Endothelial cell of umbilical vein (primary cell): ENCODE measurements around the gene COQ7. TPM values are rescaled to one million over a fixed set of nuclear protein-coding genes. Genes with fewer than 3 reads are reported as not detected.

Experiments
- BruUV-seq: library from RNA; stranded (reverse); fragments of 400-500 nt; replicated peaks from 2 replicates; lab custom pipeline; 2021; lab: Mats Ljungman, UMichigan
- CTCF ChIA-PET: fragments of 300-600, 350-600 bp; sonication (Branson Sonifier 250); formaldehyde crosslinking; loops from one replicate; lab custom pipeline; 2021; ENCODE audit warnings: antibody characterized with exemption, inconsistent platforms; lab: Charles Lee
- POLR2A ChIA-PET: fragments of 300-600, 350-600 bp; sonication (Branson Sonifier 250); formaldehyde crosslinking; loops from one replicate; lab custom pipeline; 2021; ENCODE audit warnings: antibody characterized with exemption, inconsistent platforms; lab: Charles Lee
- DNase-seq: peaks from one replicate; pipeline ENCODE4 v3.0.0-alpha.2; 2011; ENCODE audit warnings: low read depth, low spot score
- FAIRE-seq: peaks from 2 replicates; lab custom pipeline; 2011; peaks lifted over from hg19 to GRCh38; lab: Jason Lieb, UNC
- H2AFZ ChIP-seq: 2 replicates; pipeline ENCODE4 v1.6.0; 2012; ENCODE audit warnings: low read depth, low read length, control low read depth, inconsistent platforms
- H3K27ac ChIP-seq: 2 replicates; pipeline ENCODE4 v1.5.1; 2011; ENCODE audit warnings: low read depth, mild to moderate bottlenecking, control low read depth, low read length, moderate library complexity; ENCODE audit not compliant: insufficient read depth
- H3K27me3 ChIP-seq, 2 experiments: 2 replicates each; pipeline versions ENCODE4 v1.6.0 to v1.6.1; 2011; ENCODE audit warnings: low read length in 2 of 2, mixed read lengths in 1 of 2; ENCODE audit not compliant: control insufficient read depth in 2 of 2, insufficient read depth in 2 of 2
- H3K36me3 ChIP-seq, 2 experiments: 2 replicates in 1 of 2; 3 replicates in 1 of 2; pipeline ENCODE4 v1.5.1; 2011; ENCODE audit warnings: low read length in 2 of 2, mild to moderate bottlenecking in 1 of 2, moderate library complexity in 1 of 2; ENCODE audit not compliant: control insufficient read depth in 2 of 2, insufficient read depth in 2 of 2; ENCODE audit errors: extremely low read depth in 1 of 2
- H3K4me1 ChIP-seq: 3 replicates; pipeline ENCODE4 v1.5.1; 2011; ENCODE audit warnings: mild to moderate bottlenecking, low read length; ENCODE audit not compliant: control insufficient read depth, insufficient read depth; ENCODE audit errors: extremely low read depth
- H3K4me2 ChIP-seq: 2 replicates; pipeline ENCODE4 v1.6.1; 2011; ENCODE audit warnings: low read length, control low read depth, mixed read lengths; ENCODE audit not compliant: insufficient read depth
- H3K4me3 ChIP-seq, 3 experiments: fragments of 200-600 bp in 1 of 3; sonication (generic), shearing (Covaris generic) in 1 of 3; replicated peaks in 1 of 3; 2 replicates each; pipeline ENCODE4 v1.5.1; 2011 to 2016; ENCODE audit warnings: control low read depth in 3 of 3, low read length in 3 of 3, mild to moderate bottlenecking in 2 of 3, inconsistent platforms in 1 of 3, low read depth in 1 of 3, moderate library complexity in 1 of 3; ENCODE audit not compliant: insufficient read depth in 1 of 3
- H3K79me2 ChIP-seq: 2 replicates; pipeline ENCODE4 v1.6.0; 2012; ENCODE audit warnings: low read length, inconsistent platforms; ENCODE audit not compliant: control insufficient read depth, insufficient read depth
- H3K9ac ChIP-seq: replicated peaks from 2 replicates; pipeline ENCODE3; 2011; ENCODE audit warnings: low read length, control low read depth; ENCODE audit not compliant: insufficient read depth; ENCODE audit errors: extremely low read depth
- H3K9me1 ChIP-seq: replicated peaks from 3 replicates; pipeline ENCODE4 v1.6.0; 2011; ENCODE audit warnings: mild to moderate bottlenecking, low read length; ENCODE audit not compliant: control insufficient read depth, insufficient read depth; ENCODE audit errors: extremely low read depth
- H3K9me3 ChIP-seq: replicated peaks from 2 replicates; pipeline ENCODE4 v1.5.1; 2012; ENCODE audit warnings: low read length, inconsistent platforms; ENCODE audit not compliant: control insufficient read depth, insufficient read depth
- H4K20me1 ChIP-seq: replicated peaks from 2 replicates; pipeline ENCODE3; 2011; ENCODE audit warnings: mild to moderate bottlenecking, low read length; ENCODE audit not compliant: control insufficient read depth, insufficient read depth; ENCODE audit errors: extremely low read depth
- CTCF ChIP-seq, 2 donors: IDR thresholded peaks; 1 replicate in 1 of 2; 2 replicates in 1 of 2; pipeline ENCODE4 v1.5.1; 2011; ENCODE audit warnings: low read length in 2 of 2, mild to moderate bottlenecking in 2 of 2, moderate library complexity in 2 of 2, control low read depth in 1 of 2, inconsistent platforms in 1 of 2, low read depth in 1 of 2; ENCODE audit not compliant: insufficient read depth in 1 of 2; ENCODE audit errors: extremely low read depth in 1 of 2
- EZH2 ChIP-seq: IDR thresholded peaks from 2 replicates; pipeline ENCODE4 v1.6.1; 2012; ENCODE audit warnings: borderline replicate concordance, low read depth, mild to moderate bottlenecking, moderate library complexity, low read length, inconsistent platforms; ENCODE audit not compliant: severe bottlenecking
- FOS ChIP-seq: IDR thresholded peaks from 2 replicates; pipeline ENCODE4 v1.6.1; 2011; ENCODE audit warnings: mild to moderate bottlenecking, low read length, moderate library complexity, borderline replicate concordance; ENCODE audit not compliant: insufficient read depth
- GATA2 ChIP-seq: IDR thresholded peaks from 2 replicates; pipeline ENCODE4 v1.7.0; 2011; ENCODE audit warnings: low read depth, mild to moderate bottlenecking, moderate library complexity, mixed read lengths, low read length; ENCODE audit not compliant: insufficient read length, insufficient read depth
- JUN ChIP-seq: IDR thresholded peaks from 2 replicates; pipeline ENCODE4 v1.6.1; 2011; ENCODE audit warnings: borderline replicate concordance, low read depth; ENCODE audit not compliant: insufficient read length, insufficient read depth
- MAX ChIP-seq: IDR thresholded peaks from 2 replicates; pipeline ENCODE4 v1.6.1; 2011; ENCODE audit not compliant: insufficient read depth, insufficient read length
- MYC ChIP-seq: IDR thresholded peaks from one replicate; pipeline ENCODE4 v1.6.1; 2011; ENCODE audit warnings: mild to moderate bottlenecking, low read depth, low read length
- POLR2A ChIP-seq: IDR thresholded peaks from 2 replicates; pipeline ENCODE4 v1.6.1; 2012; ENCODE audit warnings: low read depth, mild to moderate bottlenecking, control low read depth, low read length
- POLR2AphosphoS5 ChIP-seq: IDR thresholded peaks from 2 replicates; pipeline ENCODE4 v1.6.1; 2012; ENCODE audit warnings: low read depth, mild to moderate bottlenecking, control low read depth, low read length, moderate library complexity; ENCODE audit not compliant: insufficient read depth
- dilution Hi-C: fragments of 300-500 bp; cut with MboI; formaldehyde crosslinking; loops from one replicate; pipeline ENCODE4 v1.15.0; 2019; ENCODE audit warnings: low sequenced_read_pairs; ENCODE audit not compliant: extremely low pct_ligation_motif_present
- intact Hi-C: fragments of 100-400 bp; cut with micrococcal nuclease; formaldehyde crosslinking; loops from one replicate; pipeline ENCODE4 v1.10.0; 2022
- polyA plus RNA-seq, 4 experiments: library from polyadenylated mRNA; depleted of rRNA in 3 of 4; stranded (reverse) in 3 of 4; unstranded in 1 of 4; fragments of >200 nt; gene quantifications; 2 replicates each; pipeline versions ENCODE4 v1.2.1 to v1.2.3, GENCODE V29; 2011 to 2012; ENCODE audit warnings: missing spikeins in 1 of 4
- total RNA-seq: library from RNA; stranded (reverse); gene quantifications from 2 replicates; pipeline ENCODE4 v1.2.3, GENCODE V29; 2021

Gene COQ7
- total and polyA plus RNA-seq, 2 donors (not counting 3 experiments of a cell fraction or from before 2014, with no cell fraction given) = 12.9 to 24.2 TPM

- TF ChIP-seq GATA2 (no peak), CTCF (IDR thresholded peaks at IDR 0.05; ENCODE audit: extremely low read depth in 1 of 2, insufficient read depth in 1 of 2, low read depth in 1 of 2, low read length in 2 of 2) (no peak), MAX (no peak), POLR2A (no peak), POLR2AphosphoS5 (no peak), JUN (no peak), EZH2 (no peak), FOS (no peak), MYC (no peak)
- Histone ChIP-seq H3K9ac (no peak overlapping the region), H3K4me2 (no peak overlapping the region), H3K9me1 (no peaks in the 10 kb centered on the region), H3K79me2 (no peaks in the 10 kb centered on the region), H3K9me3 (no peaks in the 10 kb centered on the region), H3K4me1 (no peaks in the 10 kb centered on the region), H3K4me3 (no peak overlapping the region), H3K27ac (no peak overlapping the region), H3K27me3 (no peaks in the 10 kb centered on the region), H2AFZ (no peak overlapping the region), H4K20me1 (no peaks in the 10 kb centered on the region), H3K36me3 (no peaks in the 10 kb centered on the region)
- CTCF ChIA-PET = no interaction called here
- DNase-seq = no peak
- dilution Hi-C loops = no loop called here
- no peak for FAIRE-seq
- intact Hi-C loops = no loop called here
- no TSS peak for BruUV-seq
- POLR2A ChIA-PET = no interaction called here
Measured at GRCh38 chr16:19021747-19022146, 45.7 kb upstream of the COQ7 start.
